SH-SY5Y (cell line): Measurements from ENCODE around the gene SLC35A3.

Experiments used
- GATA2 ChIP-seq: IDR thresholded peaks from 2 replicates; pipeline ENCODE4 v1.6.1; 2011; ENCODE audit warnings: mild to moderate bottlenecking, low read depth, low read length
- GATA3 ChIP-seq: IDR thresholded peaks from 2 replicates; pipeline ENCODE4 v1.6.1; 2011; ENCODE audit warnings: low read depth, mild to moderate bottlenecking, low read length, moderate library complexity

DNA sequence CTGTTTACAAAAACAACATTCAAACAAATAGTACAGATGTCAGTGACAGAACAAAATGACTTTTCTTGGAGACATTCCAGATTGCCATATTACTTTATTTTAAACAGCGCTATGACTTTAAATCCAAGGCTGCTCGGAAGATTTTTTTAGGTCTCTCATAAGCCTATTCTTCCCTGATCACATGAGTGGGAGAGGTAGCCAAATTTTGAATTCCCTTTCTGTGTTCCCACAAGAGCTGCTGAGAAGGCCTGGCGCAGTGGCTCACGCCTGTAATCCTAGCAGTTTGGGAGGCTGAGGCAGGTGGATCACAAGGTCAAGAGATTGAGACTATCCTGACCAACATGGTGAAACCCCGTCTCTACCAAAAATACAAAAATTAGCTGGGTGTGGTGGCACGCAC, 53.7 kb downstream of the SLC35A3 start:
- TF ChIP-seq GATA2 (no peak), GATA3 (no peak)
